CD14-positive monocyte (primary cell): ENCODE results near the gene PRPF40B. TPM values are rescaled to one million over a fixed set of nuclear protein-coding genes. Genes with fewer than 3 reads are reported as not detected.

Experiments
- DNase-seq, 3 donors: peaks; one replicate each; pipeline ENCODE4 v3.0.0-alpha.2; 2011 to 2022
- H2AFZ ChIP-seq: 2 replicates; pipeline ENCODE4 v1.6.0; 2012; ENCODE audit warnings: mild to moderate bottlenecking, low read depth, low read length, inconsistent platforms; ENCODE audit not compliant: insufficient read depth, poor library complexity, severe bottlenecking
- H3K27ac ChIP-seq, 2 donors: 1 replicate in 1 of 2; 2 replicates in 1 of 2; pipeline ENCODE4 v1.5.1; 2012 to 2013; ENCODE audit warnings: low read length in 2 of 2, control low read depth in 1 of 2, inconsistent platforms in 1 of 2, low read depth in 1 of 2, mild to moderate bottlenecking in 1 of 2
- H3K27me3 ChIP-seq, 2 donors: one replicate each; pipeline versions ENCODE4 v1.6.0 to v1.6.1; 2011 to 2013; ENCODE audit warnings: low read length in 2 of 2; ENCODE audit not compliant: control insufficient read depth in 2 of 2, insufficient read depth in 2 of 2
- H3K36me3 ChIP-seq, 2 donors: replicated peaks in 1 of 2; 1 replicate in 1 of 2; 2 replicates in 1 of 2; pipeline versions ENCODE4 v1.5.1 to v1.6.1; 2012 to 2013; ENCODE audit warnings: low read length in 2 of 2, control low read depth in 1 of 2, inconsistent platforms in 1 of 2, mild to moderate bottlenecking in 1 of 2; ENCODE audit not compliant: insufficient read depth in 2 of 2, control insufficient read depth in 1 of 2
- H3K4me1 ChIP-seq, 2 donors: 1 replicate in 1 of 2; 2 replicates in 1 of 2; pipeline versions ENCODE4 v1.5.1 to v1.6.1; 2012 to 2013; ENCODE audit warnings: low read length in 2 of 2, control low read depth in 1 of 2, inconsistent platforms in 1 of 2, mild to moderate bottlenecking in 1 of 2, moderate library complexity in 1 of 2; ENCODE audit not compliant: insufficient read depth in 2 of 2, control insufficient read depth in 1 of 2
- H3K4me2 ChIP-seq: replicated peaks from 2 replicates; pipeline ENCODE3; 2012; ENCODE audit warnings: low read length, moderate library complexity, mild to moderate bottlenecking; ENCODE audit not compliant: poor library complexity, severe bottlenecking; ENCODE audit errors: extremely low read depth
- H3K4me3 ChIP-seq, 3 experiments: fragments of 200-600 bp in 1 of 3; sonication (generic) in 1 of 3; replicated peaks in 1 of 3; 1 replicate in 2 of 3; 2 replicates in 1 of 3; pipeline ENCODE4 v1.5.1; 2011 to 2013; ENCODE audit warnings: low read length in 3 of 3, mild to moderate bottlenecking in 3 of 3, control low read depth in 2 of 3, low read depth in 2 of 3, inconsistent platforms in 1 of 3, moderate library complexity in 1 of 3
- H3K79me2 ChIP-seq: 2 replicates; pipeline ENCODE4 v1.6.0; 2012; ENCODE audit warnings: mild to moderate bottlenecking, control low read depth, inconsistent platforms, low read length, moderate library complexity; ENCODE audit not compliant: insufficient read depth
- H3K9ac ChIP-seq: 2 replicates; pipeline ENCODE4 v1.6.0; 2017; ENCODE audit warnings: low read length, mild to moderate bottlenecking; ENCODE audit not compliant: insufficient read depth, poor library complexity, severe bottlenecking
- H3K9me3 ChIP-seq, 2 donors: replicated peaks in 1 of 2; 1 replicate in 1 of 2; 2 replicates in 1 of 2; pipeline versions ENCODE4 v1.5.1 to v1.6.1; 2012 to 2013; ENCODE audit warnings: low read length in 2 of 2, control low read depth in 1 of 2; ENCODE audit not compliant: control insufficient read depth in 1 of 2, insufficient read depth in 1 of 2
- H4K20me1 ChIP-seq: 2 replicates; pipeline ENCODE4 v1.6.0; 2012; ENCODE audit warnings: mild to moderate bottlenecking, low read length, control low read depth, moderate library complexity; ENCODE audit not compliant: insufficient read depth
- H3K27ac Mint-ChIP-seq, 7 donors: one replicate each; pipeline ENCODE4 v1.8.0; 2020; ENCODE audit warnings: mild to moderate bottlenecking in 7 of 7, mixed read lengths in 7 of 7, moderate library complexity in 6 of 7, inconsistent platforms in 2 of 7
- H3K27me3 Mint-ChIP-seq, 3 donors: one replicate each; pipeline ENCODE4 v1.8.0; 2021 to 2022; ENCODE audit warnings: low read depth in 3 of 3, mild to moderate bottlenecking in 3 of 3, mixed read lengths in 3 of 3, moderate library complexity in 3 of 3, inconsistent platforms in 1 of 3
- H3K36me3 Mint-ChIP-seq, 2 donors: one replicate each; pipeline ENCODE4 v1.8.0; 2020; ENCODE audit warnings: mixed read lengths in 2 of 2, inconsistent platforms in 1 of 2, mild to moderate bottlenecking in 1 of 2
- H3K4me1 Mint-ChIP-seq: one replicate; pipeline ENCODE4 v1.8.0; 2020; ENCODE audit warnings: mild to moderate bottlenecking, mixed read lengths
- H3K4me3 Mint-ChIP-seq, 2 donors: one replicate each; pipeline ENCODE4 v1.8.0; 2020; ENCODE audit warnings: mild to moderate bottlenecking in 2 of 2, mixed read lengths in 2 of 2, moderate library complexity in 1 of 2
- H3K9me3 Mint-ChIP-seq, 7 donors: one replicate each; pipeline ENCODE4 v1.8.0; 2020 to 2022; ENCODE audit warnings: mixed read lengths in 7 of 7, mild to moderate bottlenecking in 6 of 7, moderate library complexity in 6 of 7, inconsistent platforms in 2 of 7
- CTCF ChIP-seq: fragments of 200-600 bp; IDR thresholded peaks from one replicate; pipeline ENCODE4 v1.8.0; 2022; ENCODE audit warnings: antibody characterized with exemption, mild to moderate bottlenecking
- WGBS: methylation state at CpG from one replicate; pipeline ENCODE4 v1.1.5; 2013; ENCODE audit warnings: missing lambda C conversion rate; ENCODE audit not compliant: insufficient coverage; 5-methylcytosine and 5-hydroxymethylcytosine counted together
- intact Hi-C, 2 donors: fragments of 100-400 bp; cut with micrococcal nuclease; formaldehyde crosslinking; loops; one replicate each; pipeline versions ENCODE4 v1.15.0 to v1.15.1; 2023
- polyA plus RNA-seq, 3 donors: library from polyadenylated mRNA; depleted of rRNA in 1 of 3; unstranded in 2 of 3; stranded (reverse) in 1 of 3; fragments of 300-500 nt in 2 of 3; fragments of >200 nt in 1 of 3; fragmentation: Illumina TruSeq in 2 of 3; gene quantifications; 1 replicate in 2 of 3; 2 replicates in 1 of 3; pipeline ENCODE4 v1.2.3, GENCODE V29; 2012 to 2021

The PRPF40B gene
- polyA plus RNA-seq, 3 donors: 0.14 to 1.3 (median 0.57) TPM

GRCh38 chr12:49664591-49665239 lies 41.4 kb downstream of the PRPF40B start:
- no peak overlapping the region for H3K9ac ChIP-seq
- WGBS: 91% methylated on average over 3 of the region's 4 CpGs
- H3K36me3 ChIP-seq: peaks cover 0 to 2% of the 10 kb centered on the region in 2 donors

GRCh38 chr12:49665384-49665783 lies 42.0 kb downstream of the PRPF40B start:
- WGBS: 36% methylated on average over 2 of the region's 2 CpGs
- Mint-ChIP-seq H3K4me3 (no peak overlapping the region), H3K4me1 (peaks cover 58% of the 10 kb centered on the region), H3K36me3 (peaks cover 8 to 23% of the 10 kb centered on the region in 2 donors), H3K9me3 (peaks cover 0 to 3% (median 0%) of the 10 kb centered on the region in 7 donors), H3K27me3 (peaks cover 0 to 6% (median 1%) of the 10 kb centered on the region in 3 donors), H3K27ac (peak overlapping the region in 1 of 7 donors; percentile 47)
- Histone ChIP-seq H3K27ac (no peak overlapping the region), H3K27me3 (no peaks in the 10 kb centered on the region), H4K20me1 (no peaks in the 10 kb centered on the region), H3K9me3 (no peaks in the 10 kb centered on the region), H3K9ac (no peak overlapping the region), H3K4me2 (no peak overlapping the region), H3K36me3 (no peaks in the 10 kb centered on the region), H2AFZ (no peak overlapping the region), H3K79me2 (no peaks in the 10 kb centered on the region), H3K4me1 (peaks cover 48 to 54% of the 10 kb centered on the region in 2 donors), H3K4me3 (no peak overlapping the region)
- no peak for DNase-seq
- no peak for TF ChIP-seq CTCF
- intact Hi-C loops: no loop called here

More at GRCh38 chr12:49664591-49665239, 41.4 kb downstream of the PRPF40B start:
- Histone ChIP-seq H3K4me2 (no peak overlapping the region), H3K4me1 (peaks cover 45 to 51% of the 10 kb centered on the region in 2 donors), H3K27me3 (no peaks in the 10 kb centered on the region), H3K9me3 (no peaks in the 10 kb centered on the region), H3K4me3 (no peak overlapping the region), H4K20me1 (no peaks in the 10 kb centered on the region), H2AFZ (no peak overlapping the region), H3K27ac (no peak overlapping the region), H3K79me2 (no peaks in the 10 kb centered on the region)
- H3K36me3 Mint-ChIP-seq: peaks cover 8 to 25% of the 10 kb centered on the region in 2 donors
- peaks cover 0 to 6% (median 1%) of the 10 kb centered on the region in 3 donors for H3K27me3 Mint-ChIP-seq
- peaks cover 0 to 3% (median 0%) of the 10 kb centered on the region in 7 donors for H3K9me3 Mint-ChIP-seq
- peak overlapping the region in 2 of 7 donors; percentile 66 to 76 for H3K27ac Mint-ChIP-seq
- DNase-seq: no peak
- intact Hi-C loops: loop anchor here (5.0 kb wide), 2 partner anchors 33 to 43 kb away; partner anchors contain the start of gene FMNL3 (in 1 of the 2)
- TF ChIP-seq CTCF: no peak
- H3K4me1 Mint-ChIP-seq: peaks cover 58% of the 10 kb centered on the region
- no peak overlapping the region for H3K4me3 Mint-ChIP-seq
